ENCODE results near the gene SYCE3.
"Not testable (repeated sequence)": the region's sequence is repeated elsewhere in the genome, so short reads cannot be mapped to it uniquely, and the experiment has no call there.

SYCE3 gene

GRCh38 chr22:50520184-50520583 is 42.5 kb downstream of the SYCE3 start:
- not testable (repeated sequence) for DNase-seq (ENCODE audit: low spot score)

DNA sequence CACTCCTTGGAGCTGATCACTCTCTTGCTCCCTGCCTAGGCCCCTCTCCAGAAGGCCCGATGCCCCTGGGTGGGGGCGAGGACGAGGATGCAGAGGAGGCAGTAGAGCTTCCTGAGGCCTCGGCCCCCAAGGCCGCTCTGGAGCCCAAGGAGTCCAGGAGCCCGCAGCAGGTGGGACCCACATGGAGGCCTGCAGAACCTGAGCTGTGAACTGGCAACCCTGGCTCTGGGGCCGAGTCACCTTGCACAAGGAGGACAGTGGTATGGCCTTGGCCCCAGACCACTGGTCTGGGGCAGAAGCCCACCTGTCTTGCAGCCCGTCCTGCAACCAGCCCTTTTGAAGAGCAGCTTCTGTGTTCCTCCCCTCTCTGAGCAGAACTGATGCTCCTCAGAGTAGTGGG is 43.6 kb downstream of the SYCE3 start:
- no peak for DNase-seq (ENCODE audit: low spot score)

GRCh38 chr22:50518606-50519005 is 44.1 kb downstream of the SYCE3 start:
- DNase-seq (ENCODE audit: low spot score) = no peak

GRCh38 chr22:50517495-50518260 is 45.0 kb downstream of the SYCE3 start:
- DNase-seq (ENCODE audit: low spot score) = no peak

DNA sequence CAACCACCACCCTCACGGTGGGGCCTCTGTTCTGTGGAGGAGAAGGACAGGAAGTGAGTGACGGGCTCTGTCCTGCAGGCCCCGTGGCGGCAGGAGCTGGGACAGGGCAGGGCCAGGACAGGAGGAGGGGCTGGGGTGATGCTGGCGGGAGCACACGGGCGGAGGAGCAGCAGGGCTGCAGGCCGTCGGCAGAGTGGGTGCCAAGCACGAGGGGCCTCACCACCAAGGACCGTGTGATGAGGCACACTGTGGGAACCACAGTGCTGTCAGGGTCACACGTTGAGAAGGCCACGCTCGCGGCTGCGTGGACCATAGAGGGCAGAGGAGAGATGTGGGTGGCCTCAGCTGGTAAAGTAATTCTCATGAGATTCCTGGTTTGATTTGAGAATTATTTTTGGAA is 45.8 kb downstream of the SYCE3 start:
- DNase-seq (ENCODE audit: low spot score) = no peak

DNA sequence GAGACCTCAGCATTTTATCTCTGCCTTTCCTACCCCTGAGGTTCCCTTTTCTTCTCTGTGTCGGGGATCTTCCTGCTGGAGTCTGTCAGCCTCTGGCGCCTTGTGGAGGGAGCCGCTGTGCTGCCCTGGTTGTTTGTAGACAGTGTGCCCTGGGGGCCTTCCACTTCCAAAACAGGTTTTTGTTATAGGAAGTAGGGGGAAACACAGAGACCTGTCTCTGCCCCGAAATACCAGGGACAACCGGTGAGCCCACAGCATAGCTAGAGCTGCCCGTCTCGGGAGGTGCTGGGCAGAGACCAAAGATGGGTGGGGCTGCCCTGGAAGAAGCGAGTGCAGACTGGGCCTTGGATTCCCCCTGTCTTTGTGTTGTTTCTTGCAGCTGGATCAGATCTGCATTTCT is 46.7 kb downstream of the SYCE3 start:
- DNase-seq (ENCODE audit: low spot score) = no peak

GRCh38 chr22:50513175-50513574 is 49.5 kb downstream of the SYCE3 start:
- no peak for DNase-seq (ENCODE audit: low spot score)

DNA sequence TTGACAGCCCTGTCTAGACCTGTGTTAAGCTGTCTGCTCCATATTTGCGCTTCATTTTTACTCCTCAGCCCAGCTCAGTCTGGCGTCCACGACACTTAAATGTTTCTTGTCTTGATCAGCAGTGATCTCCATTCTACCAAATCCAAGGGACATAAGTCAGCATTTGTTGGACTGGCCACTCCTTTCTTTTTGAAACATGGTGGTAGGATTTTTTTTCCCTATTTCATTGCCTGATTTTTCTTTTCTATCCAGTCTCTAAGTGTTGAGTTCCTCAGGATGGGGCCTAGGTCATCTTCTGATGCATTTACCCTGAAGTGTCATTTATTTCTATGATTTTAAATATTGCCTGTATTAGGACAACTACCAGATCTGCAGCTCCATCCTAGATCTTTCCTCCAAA is 53.8 kb downstream of the SYCE3 start:
- DNase-seq (ENCODE audit: low spot score) = no peak

DNA sequence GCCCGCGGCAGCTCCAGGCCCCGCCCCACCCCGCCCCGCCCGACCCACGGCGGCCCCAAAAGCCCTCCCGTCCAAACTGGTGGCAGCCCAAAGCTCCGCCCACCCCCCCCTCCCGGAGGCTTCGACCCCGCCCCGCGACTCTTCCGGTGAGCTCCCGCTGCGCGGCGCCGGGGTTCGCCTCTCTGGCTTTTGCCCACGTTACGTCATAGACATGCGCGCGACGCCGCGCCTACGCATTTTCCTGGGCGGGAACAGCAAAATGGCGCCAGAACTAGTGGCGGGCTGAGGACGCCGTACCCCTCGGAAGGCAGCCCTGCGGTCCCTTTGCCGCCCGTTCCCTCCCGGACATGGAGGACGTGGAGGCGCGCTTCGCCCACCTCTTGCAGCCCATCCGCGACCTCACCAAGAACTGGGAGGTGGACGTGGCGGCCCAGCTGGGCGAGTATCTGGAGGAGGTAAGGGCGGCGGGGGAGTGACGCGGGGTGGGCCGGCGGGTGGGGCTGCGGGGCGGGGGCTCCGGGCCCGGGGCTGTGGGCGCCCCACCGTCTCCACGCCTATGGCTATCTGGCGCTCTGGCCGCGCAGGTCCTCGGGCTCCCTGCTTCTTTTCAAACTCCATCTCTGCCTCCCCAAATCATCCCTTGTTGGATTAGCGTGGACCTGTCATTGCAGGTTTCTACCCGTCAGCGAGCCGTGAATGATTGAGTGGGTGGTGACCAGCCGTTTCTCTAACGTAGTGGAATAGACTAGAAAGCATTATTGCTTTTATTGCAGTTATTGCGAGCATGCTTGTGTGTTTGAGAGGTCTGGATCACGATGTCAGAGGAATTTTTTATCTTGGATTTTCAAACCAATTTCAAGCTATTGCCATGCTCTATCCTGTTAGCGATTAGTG is 54.5 kb downstream of the SYCE3 start, which contains the start of gene NCAPH2:
Gene NCAPH2 (plus strand): TSS at position 234 of the 894 bp plus-strand sequence. CDS start 114 bp downstream, at position 348.
- no peak for DNase-seq (ENCODE audit: low spot score)

DNA sequence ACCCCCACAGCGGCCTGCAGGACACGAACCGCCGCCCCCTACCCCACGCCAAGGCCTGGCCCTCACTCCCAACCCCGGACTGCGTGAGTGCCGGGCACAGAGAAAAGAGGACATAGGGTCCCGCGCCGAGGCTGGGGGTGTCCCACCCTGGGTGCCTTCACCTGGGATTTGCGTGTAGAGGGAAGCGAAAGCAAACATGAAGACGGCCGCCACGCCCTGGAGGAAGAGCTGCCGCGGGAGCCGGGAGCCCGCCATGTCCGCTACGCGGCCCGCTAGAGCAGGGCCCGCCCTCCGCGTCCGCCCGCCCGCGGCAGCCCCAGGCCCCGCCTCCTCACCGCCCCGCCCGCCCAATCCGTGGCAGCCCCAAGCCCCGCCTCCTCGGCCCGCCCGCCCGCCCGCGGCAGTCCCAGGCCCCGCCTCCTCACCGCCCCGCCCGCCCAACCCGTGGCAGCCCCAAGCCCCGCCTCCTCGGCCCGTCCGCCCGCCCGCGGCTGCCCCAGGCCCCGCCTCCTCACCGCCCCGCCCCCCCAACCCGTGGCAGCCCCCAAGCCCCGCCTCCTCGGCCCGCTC is 55.2 kb downstream of the SYCE3 start, which contains the start of gene LMF2:
Gene LMF2 (minus strand): TSS at position 282 of the 570 bp plus-strand sequence. CDS start 27 bp downstream, at position 255.
- DNase-seq (ENCODE audit: low spot score) = peak; percentile 96

DNA sequence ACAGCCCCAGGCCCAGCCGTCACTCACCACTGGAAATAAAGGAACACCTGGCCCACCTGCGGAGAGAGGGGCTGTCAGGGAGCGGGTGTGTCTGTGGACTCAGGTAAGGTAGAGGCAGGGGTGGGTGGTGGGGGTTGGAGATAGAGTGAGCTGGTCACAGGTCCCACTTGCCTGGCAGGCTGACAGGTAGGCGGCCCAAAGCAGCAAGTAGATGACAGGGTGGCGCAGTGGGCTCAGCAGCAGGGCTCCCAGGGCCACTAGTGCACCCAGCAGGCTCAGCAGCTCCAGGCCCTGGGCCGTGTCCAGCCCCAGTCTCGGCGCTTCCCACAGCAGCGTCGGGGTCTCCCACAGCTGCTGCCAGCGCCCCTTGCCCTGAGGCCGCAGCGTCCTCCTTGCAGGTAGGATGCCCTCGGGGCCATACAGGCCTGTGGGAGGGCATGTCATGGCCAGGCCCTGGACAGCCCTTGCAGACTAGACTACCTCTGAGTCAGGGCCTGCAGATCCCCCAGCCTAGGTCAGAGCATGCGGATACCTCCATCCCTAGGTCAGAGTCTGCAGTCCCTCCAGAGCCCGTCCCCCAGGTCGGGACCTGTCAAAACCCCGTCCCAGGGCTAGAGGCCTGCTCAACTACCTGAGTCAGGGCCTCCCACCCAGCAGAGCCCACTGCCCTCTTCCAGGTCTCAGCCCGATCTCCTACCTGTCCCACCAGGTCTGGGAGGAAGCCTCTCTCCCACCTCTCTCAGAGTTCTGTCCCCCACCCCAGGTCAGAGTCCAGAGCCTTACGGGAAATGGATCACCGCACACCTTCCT is 55.9 kb downstream of the SYCE3 start:
- peak; percentile 34 for DNase-seq (ENCODE audit: low spot score)

GRCh38 chr22:50505776-50506610 is 56.7 kb downstream of the SYCE3 start:
- no peak for DNase-seq (ENCODE audit: low spot score)

- no peak for DNase-seq (ENCODE audit: low spot score)
Measured at GRCh38 chr22:50505276-50505775, 57.4 kb downstream of the SYCE3 start.

- no peak for DNase-seq (ENCODE audit: low spot score)
Measured at GRCh38 chr22:50504369-50505211, 58.1 kb downstream of the SYCE3 start.

DNA sequence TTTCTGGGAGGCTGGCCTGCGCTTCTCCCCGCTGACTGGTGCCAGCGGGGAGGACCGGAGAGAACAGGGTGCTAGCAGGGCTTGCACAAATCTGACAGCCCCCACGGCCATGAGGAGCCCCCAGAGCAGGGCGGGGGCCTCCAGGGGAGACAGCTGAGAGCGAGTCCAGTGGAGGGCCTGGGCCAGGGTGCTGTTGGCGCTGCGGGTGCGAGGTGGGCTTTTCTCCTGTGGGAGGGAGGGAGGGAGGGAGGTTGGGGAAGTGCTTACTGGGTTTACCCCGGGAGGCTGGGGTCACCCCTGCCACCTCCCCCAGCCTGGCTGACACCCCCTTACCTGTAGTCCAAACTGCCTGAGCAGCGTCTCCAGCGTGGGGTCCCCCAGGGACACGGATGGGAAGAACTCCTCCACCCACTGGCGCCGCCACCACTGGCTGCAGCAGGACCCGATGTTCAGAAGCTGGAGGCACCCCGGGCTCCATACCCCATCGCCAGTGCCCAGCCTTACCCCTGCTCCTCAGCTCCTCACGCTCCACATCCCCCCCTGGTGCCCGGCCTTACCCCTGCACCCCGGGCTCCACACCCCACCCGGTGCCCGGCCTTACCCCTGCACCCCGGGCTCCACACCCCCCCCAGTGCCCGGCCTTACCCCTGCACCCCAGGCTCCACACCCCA is 59.1 kb downstream of the SYCE3 start:
- DNase-seq (ENCODE audit: low spot score) = no peak

DNA sequence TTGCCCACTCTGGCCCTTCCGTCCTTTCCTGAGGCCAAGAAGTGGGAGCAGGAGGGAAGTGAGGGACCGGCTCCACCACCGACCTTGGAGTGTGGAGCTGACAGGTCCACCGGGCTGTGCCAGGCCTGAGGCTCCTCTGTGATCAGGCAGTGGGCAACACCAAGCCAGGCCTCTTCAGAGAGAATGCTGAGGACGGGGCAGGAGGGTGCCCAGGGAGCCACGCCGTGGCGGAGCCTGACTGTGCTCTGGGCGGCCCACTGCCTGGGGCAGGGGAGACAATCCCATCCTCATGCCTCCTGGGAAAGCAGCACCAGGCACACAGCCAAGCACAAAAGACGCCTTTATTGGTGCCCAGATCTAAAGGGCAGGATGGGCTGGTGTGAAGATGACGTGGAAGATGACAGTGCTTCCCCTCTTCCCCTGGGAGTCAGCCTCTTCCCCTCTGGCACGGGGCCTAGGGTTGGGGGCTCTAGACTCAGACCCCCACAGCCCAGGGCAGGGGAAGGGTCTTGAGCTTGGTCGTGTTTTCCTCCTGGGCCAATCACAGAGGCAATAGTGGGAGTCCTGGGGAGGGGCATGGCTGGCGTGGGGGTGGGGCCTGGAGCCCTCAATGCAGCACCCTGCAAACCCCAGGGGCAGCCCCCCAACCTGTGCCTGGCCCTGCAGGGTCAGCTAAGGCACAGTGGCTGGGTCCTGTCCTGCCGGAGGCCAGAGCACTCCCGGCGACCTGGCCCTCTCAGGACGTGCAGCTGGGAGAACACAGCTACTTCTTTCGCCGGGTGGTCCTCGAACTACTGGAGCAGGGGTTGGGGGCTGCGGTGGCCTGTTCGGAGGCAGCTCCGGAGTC is 59.9 kb downstream of the SYCE3 start:
- DNase-seq (ENCODE audit: low spot score) = no peak

- no peak for DNase-seq (ENCODE audit: low spot score)
Measured at GRCh38 chr22:50502096-50502495, 60.6 kb downstream of the SYCE3 start.
